ENCODE measurements around the gene COX7C.
"Not testable (repeated sequence)": the region's sequence is repeated elsewhere in the genome, so short reads cannot be mapped to it uniquely, and the experiment has no call there.

DNA sequence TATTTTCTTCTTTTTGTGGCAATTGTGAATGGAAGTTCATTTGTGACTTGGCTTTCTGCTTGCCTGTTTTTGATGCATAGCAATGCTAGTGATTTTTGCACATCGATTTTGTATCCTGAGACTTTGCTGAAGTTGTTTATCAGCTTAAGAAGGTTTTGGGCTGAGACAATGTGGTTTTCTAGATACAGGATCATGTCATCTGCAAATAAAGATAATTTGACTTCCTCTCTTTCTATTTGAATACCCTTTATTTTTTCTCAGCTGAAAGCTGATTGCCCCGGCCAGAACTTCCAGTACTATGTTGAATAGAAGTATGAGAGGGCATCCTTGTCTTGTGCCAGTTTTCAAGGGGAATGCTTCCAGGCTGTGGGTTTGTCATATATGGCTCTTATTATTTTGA is 43.0 kb downstream of the COX7C start:
- TF ChIP-seq, protein P1, sequence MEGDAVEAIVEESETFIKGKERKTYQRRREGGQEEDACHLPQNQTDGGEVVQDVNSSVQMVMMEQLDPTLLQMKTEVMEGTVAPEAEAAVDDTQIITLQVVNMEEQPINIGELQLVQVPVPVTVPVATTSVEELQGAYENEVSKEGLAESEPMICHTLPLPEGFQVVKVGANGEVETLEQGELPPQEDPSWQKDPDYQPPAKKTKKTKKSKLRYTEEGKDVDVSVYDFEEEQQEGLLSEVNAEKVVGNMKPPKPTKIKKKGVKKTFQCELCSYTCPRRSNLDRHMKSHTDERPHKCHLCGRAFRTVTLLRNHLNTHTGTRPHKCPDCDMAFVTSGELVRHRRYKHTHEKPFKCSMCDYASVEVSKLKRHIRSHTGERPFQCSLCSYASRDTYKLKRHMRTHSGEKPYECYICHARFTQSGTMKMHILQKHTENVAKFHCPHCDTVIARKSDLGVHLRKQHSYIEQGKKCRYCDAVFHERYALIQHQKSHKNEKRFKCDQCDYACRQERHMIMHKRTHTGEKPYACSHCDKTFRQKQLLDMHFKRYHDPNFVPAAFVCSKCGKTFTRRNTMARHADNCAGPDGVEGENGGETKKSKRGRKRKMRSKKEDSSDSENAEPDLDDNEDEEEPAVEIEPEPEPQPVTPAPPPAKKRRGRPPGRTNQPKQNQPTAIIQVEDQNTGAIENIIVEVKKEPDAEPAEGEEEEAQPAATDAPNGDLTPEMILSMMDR (IDR thresholded peaks at IDR 0.05), result not testable (repeated sequence)
- not testable (repeated sequence) for TF ChIP-seq EP300, POLR2AphosphoS5, POLR2A (IDR thresholded peaks at IDR 0.05)

Measured in stomach (tissue), 4 donors.